Heart left ventricle (tissue), 13 donors: ENCODE data around the gene MGAT4A.

ENCODE experiments used
- POLR2A ChIP-seq, 2 donors: fragments of 450-650 bp; IDR thresholded peaks; one replicate each; pipeline ENCODE4 v1.6.1; 2017; ENCODE audit warnings: antibody characterized with exemption in 2 of 2, mild to moderate bottlenecking in 2 of 2, moderate library complexity in 2 of 2
- TF ChIP-seq, protein P1 (sequence below), 12 donors: fragments of 200-600 bp; sonication (generic) in 4 of 12; IDR thresholded peaks; one replicate each; pipeline versions ENCODE4 v1.5.0 to v1.8.0; 2018 to 2022; ENCODE audit warnings: antibody characterized with exemption in 12 of 12, mild to moderate bottlenecking in 5 of 12
- donor health status: ischemic (EF 13 %, LVEDD 7.1; RV severe dilation, severe dysfunction).
- donor health status: DM: no; HTN: yes; CAD: no.
- donor health status: DM: no; HTN: no; CAD: no.
- donor health status: ischemic (EF 25% LVEDD 6.9; RV normal size, moderate dysfunction).
- donor health status: ischemic (EF 25% LVEDD 5.7; RV mildly dilated, moderate dysfunction).
- donor health status: ischemic (EF 35%, LVEDD 5.7; RV mildly dilated, moderate dysfunction).
- donor health status: nonischemic (EF 11% LVEDD 7.7; RV severe dilation, severe dysfunction).
- donor health status: DM: yes; HTN: yes; CAD: no.
- donor health status: PGD.
- donor health status: ischemic (EF 29% LVEDD 5.4; RV normal size, mild dysfunction).
- donor health status: nonischemic (EF 23%, LVEDD 6.1; RV moderate dilation, normal function).

DNA sequence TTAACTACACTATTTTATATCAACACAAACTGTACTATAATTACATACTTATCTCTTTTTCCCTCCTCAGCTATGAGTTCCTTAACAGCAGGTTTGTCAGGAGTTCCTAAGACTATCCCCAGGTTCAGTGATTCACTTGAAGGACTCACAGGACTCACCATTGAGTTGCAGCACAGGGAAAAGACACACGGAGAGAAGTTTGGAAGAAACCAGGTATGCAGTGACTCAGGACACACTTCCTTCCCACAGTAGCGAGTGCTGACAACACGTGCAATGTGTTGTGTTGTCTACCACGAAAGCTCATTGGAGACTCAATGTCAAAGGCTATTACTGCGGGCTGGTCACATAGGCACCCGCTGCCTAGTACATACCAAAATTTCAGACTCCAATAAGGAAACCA is 32.0 kb downstream of the MGAT4A start:
- TF ChIP-seq, protein P1, sequence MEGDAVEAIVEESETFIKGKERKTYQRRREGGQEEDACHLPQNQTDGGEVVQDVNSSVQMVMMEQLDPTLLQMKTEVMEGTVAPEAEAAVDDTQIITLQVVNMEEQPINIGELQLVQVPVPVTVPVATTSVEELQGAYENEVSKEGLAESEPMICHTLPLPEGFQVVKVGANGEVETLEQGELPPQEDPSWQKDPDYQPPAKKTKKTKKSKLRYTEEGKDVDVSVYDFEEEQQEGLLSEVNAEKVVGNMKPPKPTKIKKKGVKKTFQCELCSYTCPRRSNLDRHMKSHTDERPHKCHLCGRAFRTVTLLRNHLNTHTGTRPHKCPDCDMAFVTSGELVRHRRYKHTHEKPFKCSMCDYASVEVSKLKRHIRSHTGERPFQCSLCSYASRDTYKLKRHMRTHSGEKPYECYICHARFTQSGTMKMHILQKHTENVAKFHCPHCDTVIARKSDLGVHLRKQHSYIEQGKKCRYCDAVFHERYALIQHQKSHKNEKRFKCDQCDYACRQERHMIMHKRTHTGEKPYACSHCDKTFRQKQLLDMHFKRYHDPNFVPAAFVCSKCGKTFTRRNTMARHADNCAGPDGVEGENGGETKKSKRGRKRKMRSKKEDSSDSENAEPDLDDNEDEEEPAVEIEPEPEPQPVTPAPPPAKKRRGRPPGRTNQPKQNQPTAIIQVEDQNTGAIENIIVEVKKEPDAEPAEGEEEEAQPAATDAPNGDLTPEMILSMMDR (IDR thresholded peaks at IDR 0.05), result no peak
- TF ChIP-seq POLR2A (IDR thresholded peaks at IDR 0.05), result no peak
